NOMO-1 (cell line): Measurements from ENCODE around the gene LZTS3.
A peak's percentile ranks its signal among the peaks of the same experiment; 100 is the strongest.
"Not testable (repeated sequence)": the region's sequence is repeated elsewhere in the genome, so short reads cannot be mapped to it uniquely, and the experiment has no call there.

ENCODE experiments used
- DNase-seq, 2 experiments: peaks; one replicate each; lab custom pipeline; 2025; ENCODE audit not compliant: unreplicated experiment in 2 of 2; lab: John Stamatoyannopoulos, UW

The LZTS3 gene

DNA sequence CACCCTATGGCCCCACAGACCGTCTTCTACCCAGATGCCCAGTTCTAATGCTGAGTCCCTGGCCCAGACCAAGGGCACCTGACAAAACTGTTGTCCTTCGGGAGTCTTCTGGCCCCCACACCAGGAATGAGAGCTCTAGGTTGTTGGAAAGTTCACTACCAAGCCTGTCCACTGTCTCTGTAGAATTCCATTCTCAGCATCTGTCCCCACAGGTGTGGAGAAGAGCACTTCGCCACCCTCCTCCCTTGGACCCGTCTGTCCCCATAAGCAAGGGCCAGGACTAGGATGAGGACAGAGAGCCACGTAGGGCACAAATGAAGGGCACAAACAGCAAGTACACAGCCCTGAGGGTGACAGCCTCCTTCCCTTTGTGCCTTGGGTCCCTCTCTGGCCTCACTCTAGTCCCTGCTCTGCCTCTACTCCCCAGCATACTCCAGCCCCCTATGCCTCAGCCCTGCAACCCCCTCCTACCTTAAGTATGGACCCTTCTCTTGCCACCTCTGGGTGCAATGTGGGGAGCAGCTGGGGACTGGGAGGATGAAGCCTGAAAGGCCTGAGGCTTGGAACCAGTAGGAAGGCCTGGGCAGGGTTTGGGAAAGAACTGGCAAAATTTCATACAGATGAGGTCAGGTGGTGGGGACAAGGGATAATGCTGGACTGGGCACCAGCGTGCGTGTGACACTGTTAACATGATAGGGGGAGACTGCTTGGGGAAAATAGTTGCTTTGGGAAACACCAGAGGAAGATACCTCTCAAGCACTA, 4.3 kb downstream of the LZTS3 start:
- no peak for DNase-seq

DNA sequence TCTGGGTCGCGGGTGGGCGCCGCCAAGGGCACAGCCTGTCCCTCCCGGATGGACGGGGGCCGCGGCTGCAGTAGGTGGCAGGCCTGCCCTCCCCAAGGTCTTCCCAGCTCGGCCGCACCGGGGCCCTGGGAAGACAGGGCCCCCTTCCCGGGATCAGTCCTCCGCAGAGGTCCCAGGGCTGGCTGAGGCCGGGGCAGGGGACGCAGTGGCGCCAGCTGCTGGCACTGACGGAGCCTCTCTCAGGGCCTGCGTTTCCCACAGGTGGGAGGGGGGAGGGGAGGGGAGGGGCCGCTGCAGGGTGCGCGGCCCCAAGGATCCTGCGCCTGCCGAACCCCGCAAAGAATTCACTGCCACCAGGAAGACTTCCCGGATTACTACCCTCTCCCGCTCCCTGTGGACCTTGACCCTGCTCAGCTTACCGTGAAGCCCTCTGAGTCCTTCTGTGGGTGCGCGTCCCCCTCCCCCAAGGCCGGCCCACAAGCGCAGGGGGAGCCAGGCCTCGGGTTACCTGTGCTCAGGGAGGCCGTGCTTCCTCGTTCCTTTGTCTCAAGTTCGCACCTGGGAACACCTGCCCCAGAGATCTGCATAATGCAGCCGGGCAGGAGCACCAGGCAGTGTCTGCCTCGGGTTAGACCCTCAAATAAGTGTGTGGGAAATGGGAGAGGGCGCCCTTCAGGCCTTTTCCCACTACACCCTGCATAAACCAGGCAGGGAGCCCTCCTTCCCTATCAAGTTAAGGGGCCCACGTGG, 5.1 kb downstream of the LZTS3 start:
- no peak for DNase-seq

- DNase-seq: no peak
Observed at GRCh38 chr20:3167738-3168078, 5.6 kb downstream of the LZTS3 start.

DNA sequence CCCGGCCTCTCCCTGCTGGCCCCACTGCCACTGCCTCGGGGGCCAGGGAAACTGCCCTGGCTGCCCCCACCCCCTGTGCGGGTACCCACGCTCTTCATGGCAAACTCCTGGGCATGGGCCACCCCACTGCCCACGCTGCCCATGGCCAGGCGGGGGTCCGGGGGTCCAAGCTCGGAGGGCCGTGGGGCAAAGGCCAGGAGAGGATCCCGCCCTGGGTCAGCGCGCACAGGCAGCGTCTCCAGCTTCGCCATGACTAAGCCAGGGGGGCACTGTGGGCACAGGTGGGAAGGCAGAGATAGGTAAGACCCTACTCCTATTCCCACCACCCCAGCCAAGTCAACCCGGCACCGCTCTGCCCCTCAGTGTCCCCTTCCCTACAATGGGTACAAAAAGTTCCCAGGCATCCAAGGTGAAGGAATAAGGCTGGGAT, 6.4 kb downstream of the LZTS3 start:
- DNase-seq: no peak

- DNase-seq: no peak
Observed at GRCh38 chr20:3166338-3166912, 6.9 kb downstream of the LZTS3 start.

- DNase-seq: no peak
Observed at GRCh38 chr20:3165473-3166337, 7.6 kb downstream of the LZTS3 start.

GRCh38 chr20:3164763-3165410, 8.5 kb downstream of the LZTS3 start:
- DNase-seq: no peak

DNA sequence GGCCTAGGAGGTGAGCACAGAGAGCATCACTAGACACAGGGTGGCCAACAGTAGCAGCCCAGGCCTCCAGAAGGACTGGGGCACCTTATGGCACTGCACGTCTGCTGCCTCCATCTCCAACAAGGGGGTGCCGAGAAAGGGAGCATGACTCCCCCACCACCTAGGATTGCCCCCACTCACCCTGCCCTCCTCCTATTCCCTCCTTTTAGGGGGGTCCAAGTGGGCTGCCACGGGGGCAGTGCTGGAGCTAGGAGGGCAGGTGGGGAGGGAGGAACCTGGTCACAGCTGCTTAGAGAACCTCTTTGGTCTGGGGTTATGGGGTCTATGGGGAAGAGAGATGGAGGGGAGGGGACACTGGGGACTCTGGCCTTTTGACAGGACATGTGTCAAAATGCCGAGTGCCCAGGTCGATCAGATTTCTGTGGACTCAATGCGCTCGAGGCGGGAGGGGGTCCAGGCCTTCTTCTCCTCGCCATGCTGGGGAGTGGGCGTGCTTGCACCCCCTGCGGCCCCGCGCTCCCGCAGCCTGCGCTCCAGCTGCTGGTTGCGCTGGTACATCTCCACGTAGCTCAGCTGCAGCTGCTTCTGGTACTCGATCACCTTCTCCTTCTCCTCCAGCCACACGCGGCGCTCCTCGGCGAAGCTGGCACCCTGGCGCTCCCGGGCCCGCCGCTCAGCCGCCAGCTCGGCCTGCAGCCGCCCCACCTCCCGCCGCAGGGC, 9.1 kb downstream of the LZTS3 start:
- DNase-seq: no peak

GRCh38 chr20:3163099-3164042, 10.0 kb downstream of the LZTS3 start:
- no peak for DNase-seq

- no peak for DNase-seq
Observed at GRCh38 chr20:3162080-3162611, 11.2 kb downstream of the LZTS3 start.

- no peak for DNase-seq
Observed at GRCh38 chr20:3161316-3162079, 11.9 kb downstream of the LZTS3 start.

DNA sequence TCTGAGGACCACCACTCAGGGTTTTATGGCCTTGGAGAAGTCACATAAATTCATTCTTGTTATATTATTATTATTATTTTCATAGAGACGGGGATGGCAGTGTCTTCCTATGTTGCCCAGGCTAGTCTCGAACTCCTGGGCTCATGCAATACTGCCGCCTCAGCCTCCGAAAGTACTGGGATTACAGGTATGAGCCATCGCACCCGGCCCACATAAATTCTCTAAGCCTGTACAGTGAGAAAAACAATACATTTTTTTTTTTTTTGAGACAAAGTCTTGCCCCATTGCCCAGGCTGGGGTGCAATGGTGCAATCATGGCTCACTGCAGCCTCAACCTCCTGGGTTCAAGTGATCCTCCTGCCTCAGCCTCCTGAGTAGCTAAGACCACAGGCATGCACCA, 12.9 kb downstream of the LZTS3 start:
- no peak for DNase-seq

DNA sequence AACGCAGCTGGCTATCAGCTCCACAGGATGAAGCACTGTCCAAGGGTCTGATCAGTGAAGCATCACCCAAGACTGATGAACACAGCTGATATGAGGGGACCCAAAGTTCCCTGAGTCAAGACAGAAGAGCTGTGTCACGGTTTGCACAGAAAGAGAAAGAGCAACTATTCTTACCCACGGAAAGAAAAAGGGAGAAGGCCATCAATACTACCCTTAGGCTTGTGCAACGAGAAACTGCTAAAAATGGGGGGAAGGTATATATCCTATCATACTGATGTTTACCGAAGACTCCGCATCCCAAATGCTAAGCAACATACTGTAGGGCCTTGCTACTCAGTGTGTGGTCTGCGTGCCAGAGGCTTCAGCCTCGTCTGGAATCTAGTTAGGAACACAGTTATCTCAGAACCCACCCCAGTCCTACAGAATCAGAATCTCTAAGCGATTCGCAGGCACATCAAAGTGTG, 14.3 kb downstream of the LZTS3 start:
- peak; percentile 3 to 30 for DNase-seq

DNA sequence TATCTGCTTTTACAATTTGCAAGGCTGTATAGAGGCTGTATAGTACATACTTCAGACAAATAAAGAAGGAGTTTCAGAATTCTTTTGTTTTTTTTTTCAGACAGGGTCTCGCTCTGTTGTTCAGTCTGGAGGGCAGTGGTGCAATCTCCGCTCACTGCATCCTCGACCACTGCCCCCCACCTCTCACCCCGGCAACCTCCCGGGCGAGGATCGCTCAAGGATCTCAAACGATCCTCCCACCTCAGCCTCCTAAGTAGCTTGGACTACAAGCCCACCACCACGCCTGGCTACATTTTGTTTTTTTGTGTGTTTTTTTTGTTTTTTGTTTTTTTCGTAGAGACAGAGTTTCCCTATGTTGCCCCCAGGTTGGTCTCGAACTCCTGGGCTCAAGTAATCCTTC, 15.5 kb downstream of the LZTS3 start:
- DNase-seq: no peak

DNA sequence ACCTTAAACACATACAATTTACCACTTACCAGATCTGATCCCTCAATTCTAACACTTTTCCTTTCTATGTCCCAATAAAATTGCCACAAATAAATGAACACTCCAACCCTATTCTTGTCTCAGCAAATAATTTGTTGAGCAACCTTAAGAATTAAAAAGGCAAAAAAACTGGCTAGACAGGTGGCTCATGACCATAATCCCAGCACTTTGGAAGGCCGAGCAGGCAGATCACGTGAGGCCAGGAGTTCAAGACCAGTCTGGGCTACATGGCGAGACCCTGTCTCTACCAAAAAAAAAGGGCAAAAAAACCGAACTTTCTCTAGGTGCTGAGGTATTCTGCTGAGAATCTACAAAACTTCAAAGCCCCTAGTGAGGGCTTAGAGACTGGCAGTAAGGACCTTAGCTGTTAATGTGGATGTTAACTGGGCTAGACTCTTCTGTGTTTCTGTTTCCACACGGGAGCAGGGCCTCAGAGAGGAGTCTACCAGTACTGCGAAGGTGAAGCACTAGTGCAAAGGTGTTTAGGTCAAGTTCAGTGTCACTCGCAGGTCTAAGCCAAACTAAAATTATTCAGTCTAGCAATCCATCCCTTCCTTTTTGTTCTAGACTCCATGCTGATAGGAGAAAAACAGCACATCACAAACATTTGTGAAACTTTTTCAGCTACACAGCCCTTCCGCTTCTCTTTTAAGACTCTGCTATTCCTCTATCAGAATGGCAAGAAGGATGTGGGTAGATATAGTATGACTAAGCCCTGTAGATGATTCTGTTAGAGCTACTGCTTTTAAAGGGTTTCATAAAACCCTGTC, 16.3 kb downstream of the LZTS3 start:
- DNase-seq: peak; percentile 37 to 82

- DNase-seq: not testable (repeated sequence)
Observed at GRCh38 chr20:3152057-3152644, 21.2 kb downstream of the LZTS3 start.
